Measurements from ENCODE around the gene LTBP1.

LTBP1 gene

GRCh38 chr2:33077844-33078243 is 131.1 kb downstream of the LTBP1 start:
- TF ChIP-seq, protein P1, sequence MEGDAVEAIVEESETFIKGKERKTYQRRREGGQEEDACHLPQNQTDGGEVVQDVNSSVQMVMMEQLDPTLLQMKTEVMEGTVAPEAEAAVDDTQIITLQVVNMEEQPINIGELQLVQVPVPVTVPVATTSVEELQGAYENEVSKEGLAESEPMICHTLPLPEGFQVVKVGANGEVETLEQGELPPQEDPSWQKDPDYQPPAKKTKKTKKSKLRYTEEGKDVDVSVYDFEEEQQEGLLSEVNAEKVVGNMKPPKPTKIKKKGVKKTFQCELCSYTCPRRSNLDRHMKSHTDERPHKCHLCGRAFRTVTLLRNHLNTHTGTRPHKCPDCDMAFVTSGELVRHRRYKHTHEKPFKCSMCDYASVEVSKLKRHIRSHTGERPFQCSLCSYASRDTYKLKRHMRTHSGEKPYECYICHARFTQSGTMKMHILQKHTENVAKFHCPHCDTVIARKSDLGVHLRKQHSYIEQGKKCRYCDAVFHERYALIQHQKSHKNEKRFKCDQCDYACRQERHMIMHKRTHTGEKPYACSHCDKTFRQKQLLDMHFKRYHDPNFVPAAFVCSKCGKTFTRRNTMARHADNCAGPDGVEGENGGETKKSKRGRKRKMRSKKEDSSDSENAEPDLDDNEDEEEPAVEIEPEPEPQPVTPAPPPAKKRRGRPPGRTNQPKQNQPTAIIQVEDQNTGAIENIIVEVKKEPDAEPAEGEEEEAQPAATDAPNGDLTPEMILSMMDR (IDR thresholded peaks at IDR 0.05; ENCODE audit: insufficient read depth, low read length, poor library complexity, severe bottlenecking) = no peak
- DNase-seq (ENCODE audit: extremely low read depth, insufficient read length) = no peak
- Histone ChIP-seq H3K36me3 (ENCODE audit: control insufficient read depth, insufficient read depth, low read length) (no peaks in the 10 kb centered on the region), H3K4me3 (replicated peaks; ENCODE audit: low read depth, low read length) (no peak overlapping the region), H3K27me3 (replicated peaks; ENCODE audit: control insufficient read depth, insufficient read depth, low read length) (no peaks in the 10 kb centered on the region)

GRCh38 chr2:33081691-33082090 is 134.9 kb downstream of the LTBP1 start:
- Histone ChIP-seq H3K4me3 (replicated peaks; ENCODE audit: low read depth, low read length) (no peak overlapping the region), H3K27me3 (replicated peaks; ENCODE audit: control insufficient read depth, insufficient read depth, low read length) (no peaks in the 10 kb centered on the region), H3K36me3 (ENCODE audit: control insufficient read depth, insufficient read depth, low read length) (no peaks in the 10 kb centered on the region)
- DNase-seq (ENCODE audit: extremely low read depth, insufficient read length) = no peak
- TF ChIP-seq, protein P1 (IDR thresholded peaks at IDR 0.05; ENCODE audit: insufficient read depth, low read length, poor library complexity, severe bottlenecking) = no peak

GRCh38 chr2:33083699-33084387 is 137.1 kb downstream of the LTBP1 start:
- Histone ChIP-seq H3K36me3 (ENCODE audit: control insufficient read depth, insufficient read depth, low read length) (no peaks in the 10 kb centered on the region), H3K27me3 (replicated peaks; ENCODE audit: control insufficient read depth, insufficient read depth, low read length) (no peaks in the 10 kb centered on the region), H3K4me3 (replicated peaks; ENCODE audit: low read depth, low read length) (no peak overlapping the region)
- TF ChIP-seq, protein P1 (IDR thresholded peaks at IDR 0.05; ENCODE audit: insufficient read depth, low read length, poor library complexity, severe bottlenecking) = no peak
- DNase-seq (ENCODE audit: extremely low read depth, insufficient read length) = no peak

DNA sequence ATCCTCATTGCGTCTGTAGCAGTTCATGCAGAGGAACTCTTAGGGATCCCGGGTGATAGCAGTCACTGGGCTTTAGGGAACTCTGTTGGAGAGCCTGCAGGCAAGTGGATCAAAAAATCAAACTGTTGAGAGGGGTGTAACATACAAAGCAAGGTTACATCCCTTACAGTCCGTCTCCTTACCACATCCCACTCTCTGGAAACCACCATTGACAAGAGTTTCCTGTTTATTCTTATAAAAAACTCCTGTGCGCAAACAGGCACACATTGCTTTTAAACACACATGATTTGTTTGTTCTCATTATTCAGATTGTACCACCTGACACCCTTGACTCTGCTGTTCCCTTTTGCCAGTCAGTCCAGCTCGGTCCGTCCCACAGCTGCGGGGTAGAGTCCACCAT is 137.7 kb downstream of the LTBP1 start:
- DNase-seq (ENCODE audit: extremely low read depth, insufficient read length) = no peak
- no peaks in the 10 kb centered on the region for H3K27me3 ChIP-seq (replicated peaks; ENCODE audit: control insufficient read depth, insufficient read depth, low read length)
- H3K36me3 ChIP-seq (ENCODE audit: control insufficient read depth, insufficient read depth, low read length) = no peaks in the 10 kb centered on the region
- no peak overlapping the region for H3K4me3 ChIP-seq (replicated peaks; ENCODE audit: low read depth, low read length)
- TF ChIP-seq, protein P1 (IDR thresholded peaks at IDR 0.05; ENCODE audit: insufficient read depth, low read length, poor library complexity, severe bottlenecking) = no peak

GRCh38 chr2:33085646-33086045 is 138.9 kb downstream of the LTBP1 start:
- Histone ChIP-seq H3K4me3 (replicated peaks; ENCODE audit: low read depth, low read length) (no peak overlapping the region), H3K36me3 (ENCODE audit: control insufficient read depth, insufficient read depth, low read length) (no peaks in the 10 kb centered on the region), H3K27me3 (replicated peaks; ENCODE audit: control insufficient read depth, insufficient read depth, low read length) (no peaks in the 10 kb centered on the region)
- no peak for DNase-seq (ENCODE audit: extremely low read depth, insufficient read length)
- TF ChIP-seq, protein P1 (IDR thresholded peaks at IDR 0.05; ENCODE audit: insufficient read depth, low read length, poor library complexity, severe bottlenecking) = no peak

All from GM06990 (cell line).